Smooth muscle cell of bladder (primary cell): ENCODE data around the gene PNMA8A. TPM values are rescaled to one million over a fixed set of nuclear protein-coding genes. Genes with fewer than 3 reads are reported as not detected.

ENCODE experiments used
- total RNA-seq: library from RNA; depleted of rRNA; stranded (reverse); fragments of >200 nt; gene quantifications from 2 replicates; pipeline ENCODE4 v1.2.3, GENCODE V29; 2014

The PNMA8A gene, protein sequence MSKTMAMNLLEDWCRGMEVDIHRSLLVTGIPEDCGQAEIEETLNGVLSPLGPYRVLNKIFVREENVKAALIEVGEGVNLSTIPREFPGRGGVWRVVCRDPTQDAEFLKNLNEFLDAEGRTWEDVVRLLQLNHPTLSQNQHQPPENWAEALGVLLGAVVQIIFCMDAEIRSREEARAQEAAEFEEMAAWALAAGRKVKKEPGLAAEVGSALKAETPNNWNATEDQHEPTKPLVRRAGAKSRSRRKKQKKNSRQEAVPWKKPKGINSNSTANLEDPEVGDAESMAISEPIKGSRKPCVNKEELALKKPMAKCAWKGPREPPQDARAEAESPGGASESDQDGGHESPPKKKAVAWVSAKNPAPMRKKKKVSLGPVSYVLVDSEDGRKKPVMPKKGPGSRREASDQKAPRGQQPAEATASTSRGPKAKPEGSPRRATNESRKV
- 1.4 and 2.1 TPM in 2 replicates for total RNA-seq

GRCh38 chr19:46471116-46471733 is at the start of gene PNMA8A:
Gene PNMA8A, minus strand, starts transcription at chr19:46471563. Its CDS starts 528 bp downstream, at chr19:46471035.

DNA sequence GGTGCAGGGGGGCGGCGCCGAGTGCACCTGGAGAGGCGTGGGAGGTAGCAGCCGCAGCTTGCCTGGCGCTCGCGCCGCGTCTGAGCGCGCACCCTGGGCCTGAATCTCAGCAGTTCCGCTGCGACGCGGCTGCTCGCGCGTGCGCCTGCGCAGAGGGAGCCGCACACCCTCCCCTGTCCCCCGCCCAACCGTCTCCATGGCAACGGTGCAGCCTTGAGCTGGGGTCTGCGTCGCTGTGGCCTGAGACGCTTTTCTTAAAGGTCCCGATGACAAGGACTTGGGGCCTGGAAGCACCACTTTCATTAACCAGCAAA is 24.4 kb upstream of the PNMA8A start, which contains the start of gene PNMA8B:
PNMA8B (minus strand) TSS at position 82 of the 314 bp plus-strand sequence. CDS start 402 bp downstream, outside the sequence.

GRCh38 chr19:46428239-46429135 is 42.9 kb downstream of the PNMA8A start, which contains the start of gene PNMA8C:
Gene PNMA8C, minus strand, starts transcription at chr19:46428936. Its CDS starts 577 bp downstream, at chr19:46428359.

Other genes with a start within 250 kb of the PNMA8A start
- not detected in 2 replicates for gene IGFL1, start 241.8 kb downstream of the PNMA8A start, total RNA-seq
- 0.14 and 0.28 TPM in 2 replicates for gene HIF3A, start 174.5 kb downstream of the PNMA8A start, total RNA-seq
- 46.5 and 51.3 TPM in 2 replicates for gene PPP5C, start 124.5 kb downstream of the PNMA8A start, total RNA-seq
- gene CCDC8, start 58.0 kb downstream of the PNMA8A start, total RNA-seq, result 22.0 and 34.7 TPM in 2 replicates
- 0.09 and 0.14 TPM in 2 replicates for gene PNMA8C, start 42.6 kb downstream of the PNMA8A start, total RNA-seq
- gene PNMA8B, start 24.3 kb upstream of the PNMA8A start, total RNA-seq, result 1.4 and 2.2 TPM in 2 replicates
- gene CALM3, start 129.8 kb upstream of the PNMA8A start, total RNA-seq, result 115 and 134 TPM in 2 replicates
- gene PTGIR, start 153.5 kb upstream of the PNMA8A start, total RNA-seq, result 2.3 and 3.0 TPM in 2 replicates
- gene GNG8, start 164.6 kb upstream of the PNMA8A start, total RNA-seq, result not detected in 2 replicates
- gene DACT3, start 189.6 kb upstream of the PNMA8A start, total RNA-seq, result 2.4 and 4.0 TPM in 2 replicates
- gene PRKD2, start 245.6 kb upstream of the PNMA8A start, total RNA-seq, result 10.3 and 12.4 TPM in 2 replicates